Chondrocyte (in vitro differentiated cells): ENCODE measurements around the gene MYO10. TPM values are rescaled to one million over a fixed set of nuclear protein-coding genes. Genes with fewer than 3 reads are reported as not detected.
A peak's percentile ranks its signal among the peaks of the same experiment; 100 is the strongest.

ENCODE experiments used
- DNase-seq: peaks from one replicate; pipeline ENCODE4 v3.0.0; 2021; ENCODE audit warnings: mixed read lengths, low spot score
- H3K27ac Mint-ChIP-seq: one replicate; pipeline ENCODE4 v1.8.0; 2021; ENCODE audit warnings: mild to moderate bottlenecking, moderate library complexity, mixed read lengths; ENCODE audit not compliant: unreplicated experiment
- H3K27me3 Mint-ChIP-seq: 2 replicates; pipeline ENCODE4 v1.8.0; 2021; ENCODE audit warnings: low read depth, mixed read lengths
- H3K36me3 Mint-ChIP-seq: 2 replicates; pipeline ENCODE4 v1.8.0; 2021; ENCODE audit warnings: low read depth, mixed read lengths
- H3K4me1 Mint-ChIP-seq: 2 replicates; pipeline ENCODE4 v1.8.0; 2021; ENCODE audit warnings: low read depth, mild to moderate bottlenecking, mixed read lengths
- H3K4me3 Mint-ChIP-seq: one replicate; pipeline ENCODE4 v1.8.0; 2021; ENCODE audit warnings: mild to moderate bottlenecking, moderate library complexity, mixed read lengths; ENCODE audit not compliant: unreplicated experiment
- H3K9me3 Mint-ChIP-seq: 2 replicates; pipeline ENCODE4 v1.8.0; 2021; ENCODE audit warnings: low read depth, mixed read lengths
- total RNA-seq: library from RNA; stranded (reverse); gene quantifications from 3 replicates; pipeline ENCODE4 v1.2.1, GENCODE V29; 2021
- TF ChIP-seq, protein P1 (sequence below): fragments of 200-600 bp; sonication (generic); IDR thresholded peaks from 2 replicates; pipeline ENCODE4 v1.5.0; 2021; ENCODE audit warnings: antibody characterized with exemption, mild to moderate bottlenecking, moderate library complexity

Gene MYO10
- total RNA-seq, 1 donor from 2014 or later = 51.9 TPM

DNA sequence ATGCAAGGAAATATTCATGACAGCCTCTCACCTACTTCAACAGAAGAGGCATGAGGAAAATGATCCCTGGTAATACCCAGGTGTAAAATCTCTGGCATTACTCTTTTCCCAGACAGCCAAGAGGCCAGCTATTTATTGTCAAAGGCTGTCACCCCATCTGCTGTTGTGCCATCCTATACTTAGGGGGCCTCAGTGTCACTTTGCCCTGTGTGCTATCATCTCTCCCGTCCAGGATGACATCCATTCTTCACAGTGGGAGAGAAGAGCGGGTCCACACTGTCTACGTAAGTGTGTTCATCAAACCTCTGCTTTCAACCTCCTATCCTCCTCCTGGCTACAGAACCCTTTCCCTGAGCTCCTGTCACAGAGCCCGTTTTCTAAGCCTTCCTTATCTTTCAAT is 82.6 kb downstream of the MYO10 start:
- Mint-ChIP-seq H3K36me3 (no peaks in the 10 kb centered on the region), H3K4me3 (no peak overlapping the region), H3K9me3 (no peaks in the 10 kb centered on the region), H3K27me3 (no peaks in the 10 kb centered on the region), H3K4me1 (peaks cover 42% of the 10 kb centered on the region), H3K27ac (no peak overlapping the region)
- DNase-seq = no peak
- TF ChIP-seq, protein P1, sequence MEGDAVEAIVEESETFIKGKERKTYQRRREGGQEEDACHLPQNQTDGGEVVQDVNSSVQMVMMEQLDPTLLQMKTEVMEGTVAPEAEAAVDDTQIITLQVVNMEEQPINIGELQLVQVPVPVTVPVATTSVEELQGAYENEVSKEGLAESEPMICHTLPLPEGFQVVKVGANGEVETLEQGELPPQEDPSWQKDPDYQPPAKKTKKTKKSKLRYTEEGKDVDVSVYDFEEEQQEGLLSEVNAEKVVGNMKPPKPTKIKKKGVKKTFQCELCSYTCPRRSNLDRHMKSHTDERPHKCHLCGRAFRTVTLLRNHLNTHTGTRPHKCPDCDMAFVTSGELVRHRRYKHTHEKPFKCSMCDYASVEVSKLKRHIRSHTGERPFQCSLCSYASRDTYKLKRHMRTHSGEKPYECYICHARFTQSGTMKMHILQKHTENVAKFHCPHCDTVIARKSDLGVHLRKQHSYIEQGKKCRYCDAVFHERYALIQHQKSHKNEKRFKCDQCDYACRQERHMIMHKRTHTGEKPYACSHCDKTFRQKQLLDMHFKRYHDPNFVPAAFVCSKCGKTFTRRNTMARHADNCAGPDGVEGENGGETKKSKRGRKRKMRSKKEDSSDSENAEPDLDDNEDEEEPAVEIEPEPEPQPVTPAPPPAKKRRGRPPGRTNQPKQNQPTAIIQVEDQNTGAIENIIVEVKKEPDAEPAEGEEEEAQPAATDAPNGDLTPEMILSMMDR = no peak

DNA sequence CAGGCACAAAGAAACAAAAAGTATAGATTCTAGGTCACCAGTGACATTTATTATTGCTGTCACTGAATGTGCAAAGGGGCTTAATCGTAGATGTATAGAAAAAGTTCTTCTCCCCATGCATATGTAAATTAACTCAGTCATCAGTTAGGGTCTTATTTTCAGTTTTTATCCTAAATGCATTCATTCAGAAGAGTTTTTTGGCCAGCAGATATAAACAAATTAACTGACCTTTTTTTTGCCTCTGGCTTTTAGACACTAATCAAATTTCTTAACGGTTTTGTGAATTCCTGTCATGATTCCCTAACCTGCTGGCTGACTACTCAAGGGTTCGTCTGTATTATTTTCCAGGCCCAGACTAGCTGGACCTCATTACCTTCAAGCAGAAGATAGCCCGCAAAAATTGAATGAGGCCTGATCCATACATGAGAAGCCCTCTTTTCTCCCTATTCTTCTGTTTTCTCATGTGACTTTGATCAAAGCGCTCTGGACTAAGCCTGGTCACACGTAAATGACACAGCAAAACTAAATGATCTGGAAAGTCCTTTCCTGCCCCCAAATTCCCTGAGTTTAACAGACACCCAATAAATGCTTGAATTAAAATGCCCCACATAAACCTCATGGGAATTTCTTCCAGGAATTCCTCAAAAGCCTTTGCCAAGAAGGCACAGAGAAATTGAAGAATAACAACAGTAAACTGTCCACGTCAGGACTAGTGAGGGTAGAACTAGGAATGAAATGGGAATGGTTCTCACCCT is 83.7 kb downstream of the MYO10 start:
- peak overlapping the region; percentile 46 for H3K27ac Mint-ChIP-seq
- H3K4me1 Mint-ChIP-seq = peaks cover 44% of the 10 kb centered on the region
- H3K27me3 Mint-ChIP-seq = no peaks in the 10 kb centered on the region
- DNase-seq = no peak
- H3K4me3 Mint-ChIP-seq = no peak overlapping the region
- H3K36me3 Mint-ChIP-seq = no peaks in the 10 kb centered on the region
- TF ChIP-seq, protein P1 = no peak
- no peaks in the 10 kb centered on the region for H3K9me3 Mint-ChIP-seq

DNA sequence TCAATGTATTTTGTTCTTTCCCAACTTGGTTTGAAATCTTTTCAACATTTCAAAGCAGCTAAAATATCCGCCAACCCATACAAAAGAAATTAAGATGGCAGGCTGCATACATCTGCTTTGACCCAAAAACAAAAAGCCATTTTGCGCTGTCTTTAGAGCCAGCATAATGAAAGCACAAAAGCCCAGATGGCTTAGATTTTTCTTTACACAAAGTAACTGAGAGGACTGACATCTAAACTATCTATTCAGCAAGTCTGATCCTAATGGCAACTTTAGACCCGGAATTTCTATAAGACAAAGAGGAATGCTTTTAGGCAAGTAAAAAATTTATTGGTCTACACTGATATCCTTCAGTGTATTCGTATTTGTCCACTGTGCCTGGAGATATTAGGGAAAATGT is 86.3 kb downstream of the MYO10 start:
- Mint-ChIP-seq H3K27me3 (no peaks in the 10 kb centered on the region), H3K27ac (no peak overlapping the region), H3K4me3 (no peak overlapping the region), H3K4me1 (peaks cover 40% of the 10 kb centered on the region), H3K9me3 (no peaks in the 10 kb centered on the region), H3K36me3 (no peaks in the 10 kb centered on the region)
- DNase-seq = no peak
- TF ChIP-seq, protein P1 = no peak

DNA sequence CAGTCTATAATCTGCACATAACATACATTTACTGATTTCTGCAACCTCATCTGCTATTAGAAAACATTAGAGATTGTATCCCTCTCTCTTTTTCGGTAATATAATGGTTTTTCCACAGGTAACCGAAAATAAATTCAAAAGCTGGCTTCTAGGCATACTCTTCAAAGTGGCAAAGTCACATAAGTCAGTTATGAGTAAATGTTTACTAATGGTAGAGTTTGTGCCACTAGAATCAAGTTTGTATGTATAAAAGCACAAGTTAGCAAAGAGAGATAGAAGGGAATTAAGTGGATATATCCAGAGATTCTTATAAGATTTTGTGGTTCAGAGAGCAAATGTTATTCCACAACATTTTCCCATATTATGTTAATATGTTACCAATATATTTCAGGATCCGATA is 86.9 kb downstream of the MYO10 start:
- Mint-ChIP-seq H3K36me3 (no peaks in the 10 kb centered on the region), H3K4me1 (peaks cover 38% of the 10 kb centered on the region), H3K27ac (peak overlapping the region; percentile 22), H3K4me3 (no peak overlapping the region), H3K27me3 (no peaks in the 10 kb centered on the region), H3K9me3 (no peaks in the 10 kb centered on the region)
- no peak for DNase-seq
- TF ChIP-seq, protein P1 = no peak

DNA sequence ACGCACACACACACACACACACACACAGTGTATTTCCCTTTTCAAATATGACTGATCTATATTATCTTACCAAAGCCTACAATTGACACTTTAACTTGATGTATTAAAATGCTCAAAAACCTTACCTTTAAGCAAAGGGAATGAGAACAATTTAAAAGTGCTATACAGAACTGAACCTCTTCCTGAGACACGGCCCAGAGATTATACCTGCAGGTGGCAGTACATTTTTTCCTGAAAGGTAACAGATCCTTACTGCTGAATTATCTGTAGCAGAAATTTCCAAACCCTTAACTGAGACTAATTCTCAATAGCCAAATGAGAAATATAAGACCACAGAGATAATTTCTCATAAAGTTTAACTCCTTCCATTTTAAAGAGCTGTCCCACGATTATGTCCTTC is 91.1 kb downstream of the MYO10 start:
- DNase-seq = no peak
- H3K36me3 Mint-ChIP-seq = no peaks in the 10 kb centered on the region
- H3K4me3 Mint-ChIP-seq = no peak overlapping the region
- no peaks in the 10 kb centered on the region for H3K27me3 Mint-ChIP-seq
- peaks cover 21% of the 10 kb centered on the region for H3K4me1 Mint-ChIP-seq
- no peak overlapping the region for H3K27ac Mint-ChIP-seq
- H3K9me3 Mint-ChIP-seq = no peaks in the 10 kb centered on the region
- TF ChIP-seq, protein P1 = peak; percentile 38
